EH (cell line): Measurements from ENCODE around the gene HOXD3.

Experiments used
- DNase-seq: peaks from one replicate; pipeline ENCODE4 v3.0.0-alpha.2; 2015; ENCODE audit warnings: low read depth

Gene HOXD3

DNA sequence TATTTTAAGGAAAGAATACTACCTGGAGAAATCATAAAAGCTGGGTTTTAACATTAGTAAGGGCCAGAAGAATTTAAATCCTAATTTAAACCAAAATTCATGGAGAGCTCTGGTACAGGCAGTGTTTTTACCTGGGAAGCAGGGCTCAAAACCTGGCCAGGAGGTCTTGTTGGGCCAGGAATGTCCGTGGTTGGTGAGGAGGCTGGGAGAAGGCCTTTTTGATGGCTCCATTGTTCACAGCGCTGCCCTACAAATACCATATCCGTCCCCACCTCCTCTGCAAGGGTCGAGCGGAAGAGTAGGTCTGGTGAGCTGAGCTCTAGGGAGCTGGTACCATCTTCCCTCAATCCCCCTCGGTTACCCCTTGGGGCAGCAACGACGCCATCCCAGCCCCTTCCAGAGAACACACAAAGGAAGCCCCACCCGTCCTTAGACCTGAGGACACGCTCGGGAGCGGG, 20.5 kb downstream of the HOXD3 start:
- no peak for DNase-seq

DNA sequence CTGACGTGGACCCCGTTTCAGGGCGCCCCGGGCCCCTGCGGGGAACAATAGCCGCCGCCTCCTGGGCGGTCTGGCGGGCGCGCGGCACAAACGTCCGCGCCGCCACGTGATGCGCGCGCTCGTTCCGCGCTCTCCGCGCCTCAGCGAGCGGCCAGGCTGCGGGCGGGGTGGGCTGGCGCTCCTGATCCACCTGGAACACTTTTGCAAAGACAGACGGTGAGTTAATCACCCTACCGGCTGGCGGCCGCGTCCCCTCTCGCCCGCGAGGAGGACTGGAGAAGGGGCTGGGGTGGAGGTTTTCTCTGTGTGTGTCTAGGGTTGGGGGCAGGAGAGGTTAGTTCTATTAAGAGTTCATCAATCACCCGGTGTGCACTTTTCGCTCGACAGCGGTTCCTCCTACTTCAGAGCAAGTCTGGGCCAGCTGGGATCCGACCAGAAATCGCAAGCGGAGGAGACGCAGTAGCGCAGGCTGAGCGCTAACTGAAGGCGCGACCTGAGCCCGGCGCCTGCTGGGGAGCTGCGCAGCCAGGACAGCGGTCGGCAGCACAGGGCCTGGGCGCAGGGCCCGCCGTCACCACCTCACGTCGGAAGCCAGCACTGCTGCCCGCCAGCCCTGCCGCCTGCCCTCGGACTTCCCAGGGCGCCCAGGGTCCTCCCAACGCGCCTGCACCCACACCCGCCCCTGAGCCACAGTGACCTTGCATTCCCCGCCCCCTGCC, 21.1 kb downstream of the HOXD3 start:
- DNase-seq, result no peak

DNA sequence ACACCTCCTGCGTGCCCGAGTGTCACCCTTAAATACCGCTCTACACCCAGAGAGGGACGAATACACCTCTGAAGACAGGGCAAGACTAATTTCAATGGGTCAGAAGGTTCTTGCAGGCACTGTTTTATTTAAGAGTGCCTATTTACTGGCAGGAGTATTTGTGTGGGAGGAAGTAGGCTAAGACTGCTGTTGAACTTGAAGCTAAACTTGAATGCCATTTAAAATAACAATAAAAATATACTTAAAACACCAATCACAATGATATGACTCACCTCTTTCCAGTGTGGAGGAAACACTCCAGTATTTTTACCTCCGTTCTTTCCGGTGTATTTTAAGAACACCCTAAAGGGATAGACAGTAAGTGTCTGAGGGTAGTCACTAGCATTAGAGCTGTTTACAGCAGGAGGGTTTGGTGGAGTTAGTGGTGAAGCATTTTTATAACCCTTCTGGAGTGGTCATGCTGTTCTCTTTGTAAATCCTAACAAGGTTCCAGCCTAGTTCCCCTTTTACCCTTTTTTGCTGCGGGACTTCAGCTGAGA, 21.7 kb downstream of the HOXD3 start:
- DNase-seq, result no peak

DNA sequence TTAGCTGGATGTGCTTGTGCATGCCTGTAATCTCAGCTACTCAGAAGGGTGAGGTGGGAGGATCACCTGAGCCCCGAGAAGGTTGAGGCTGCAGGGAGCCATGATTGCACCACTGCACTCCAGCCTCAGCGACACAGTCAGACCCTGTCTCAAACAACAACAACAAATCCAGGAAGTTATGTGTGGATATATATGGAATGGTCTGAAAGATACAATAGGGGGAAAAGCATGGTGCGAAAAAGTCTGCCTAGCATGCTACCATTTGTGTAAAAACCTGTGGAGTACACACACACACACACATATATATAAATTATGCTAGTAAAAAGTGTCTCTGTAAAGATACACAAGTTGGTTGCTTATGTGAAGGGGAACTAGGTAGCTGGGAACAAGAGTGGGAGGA, 24.4 kb downstream of the HOXD3 start:
- DNase-seq, result no peak

DNA sequence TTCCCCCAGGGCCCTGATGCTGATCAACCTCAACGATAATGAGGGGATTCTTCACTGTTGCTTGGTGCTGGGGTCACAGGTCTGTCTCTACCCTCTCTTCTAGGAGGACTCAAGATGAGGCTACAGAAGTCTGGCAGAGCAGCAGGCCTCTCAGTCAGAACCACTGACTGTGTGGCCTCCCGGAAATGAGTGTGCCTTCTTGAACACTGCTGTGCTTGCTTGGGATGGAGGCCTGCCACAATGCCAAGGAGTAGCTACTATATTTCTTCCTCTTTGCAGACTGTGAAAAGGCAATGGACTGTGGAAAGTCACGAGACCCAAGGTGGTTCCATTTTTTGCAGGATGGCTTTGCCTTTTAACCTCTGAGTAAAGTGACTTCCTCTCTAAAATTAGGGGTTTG, 25.6 kb downstream of the HOXD3 start:
- DNase-seq, result no peak

DNA sequence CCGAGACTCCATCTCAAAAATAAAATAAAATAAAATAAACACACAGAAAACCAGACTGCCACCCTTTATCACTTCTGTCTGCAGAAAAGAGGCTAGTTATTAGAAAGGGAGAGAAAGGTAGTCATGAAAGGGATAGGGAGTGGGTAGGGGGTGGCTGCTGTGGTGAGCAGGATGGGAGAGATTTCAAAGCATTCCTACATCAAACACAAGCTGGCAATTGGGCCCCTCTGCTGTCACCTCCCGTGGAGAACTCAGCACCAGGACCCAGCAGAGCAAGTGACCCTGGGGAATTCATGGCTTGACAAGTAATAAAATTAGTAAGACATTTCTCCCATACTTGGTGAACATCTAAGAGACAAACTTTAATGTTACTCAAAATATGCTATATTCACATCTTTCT, 27.6 kb downstream of the HOXD3 start:
- DNase-seq, result no peak

DNA sequence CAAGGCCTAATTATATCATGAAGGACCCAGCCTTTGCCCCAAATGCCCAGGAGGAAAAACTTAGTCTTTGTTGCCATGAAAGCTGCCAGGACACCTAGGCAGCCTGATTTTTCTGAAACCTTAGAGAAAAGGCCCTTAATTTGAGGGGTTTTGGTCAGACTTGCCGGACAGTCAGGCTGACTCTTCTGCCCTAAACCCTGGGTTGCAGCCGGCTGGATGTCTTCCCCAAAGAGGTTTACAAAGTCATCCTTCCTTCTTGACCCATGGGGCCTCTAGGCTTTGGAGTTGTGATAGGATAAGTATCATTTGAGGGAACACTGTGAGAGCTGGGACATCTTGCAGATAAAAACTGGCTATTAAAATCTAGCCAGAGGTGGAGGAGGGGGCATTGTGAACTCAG, 28.9 kb downstream of the HOXD3 start:
- DNase-seq, result no peak

DNA sequence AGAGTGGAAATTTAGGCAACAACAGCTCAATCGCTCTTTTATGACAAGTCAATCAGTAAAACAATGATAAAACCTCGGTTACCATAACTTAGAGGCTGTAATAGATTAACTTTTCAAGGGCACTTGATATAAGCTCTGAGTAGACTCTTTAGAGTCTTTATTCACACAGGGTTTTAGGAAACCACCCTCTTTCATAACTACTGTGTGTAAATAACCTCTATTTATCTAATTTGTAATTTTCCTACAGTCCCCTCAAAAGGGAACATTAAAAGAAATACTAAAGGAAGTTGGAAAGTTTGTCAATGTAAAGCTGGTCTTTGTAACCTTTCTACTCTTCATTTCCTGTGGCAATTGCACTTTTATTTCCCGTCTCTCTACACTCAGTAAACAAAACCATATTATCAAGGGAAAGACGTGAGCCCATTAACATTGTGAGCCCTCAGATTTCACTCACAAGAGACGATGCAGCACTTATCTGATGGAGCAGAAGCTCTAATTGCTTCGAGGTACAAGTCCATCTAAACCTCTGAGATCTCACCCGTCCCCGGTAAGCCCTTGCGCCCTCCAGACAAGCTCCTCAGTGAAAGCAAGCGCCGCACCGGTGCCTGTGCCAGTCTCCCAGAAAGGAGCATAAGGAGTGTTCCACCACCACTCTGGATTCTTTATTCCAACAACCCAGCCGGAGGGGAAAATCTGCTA, 30.2 kb downstream of the HOXD3 start:
- peak; percentile 7 for DNase-seq

DNA sequence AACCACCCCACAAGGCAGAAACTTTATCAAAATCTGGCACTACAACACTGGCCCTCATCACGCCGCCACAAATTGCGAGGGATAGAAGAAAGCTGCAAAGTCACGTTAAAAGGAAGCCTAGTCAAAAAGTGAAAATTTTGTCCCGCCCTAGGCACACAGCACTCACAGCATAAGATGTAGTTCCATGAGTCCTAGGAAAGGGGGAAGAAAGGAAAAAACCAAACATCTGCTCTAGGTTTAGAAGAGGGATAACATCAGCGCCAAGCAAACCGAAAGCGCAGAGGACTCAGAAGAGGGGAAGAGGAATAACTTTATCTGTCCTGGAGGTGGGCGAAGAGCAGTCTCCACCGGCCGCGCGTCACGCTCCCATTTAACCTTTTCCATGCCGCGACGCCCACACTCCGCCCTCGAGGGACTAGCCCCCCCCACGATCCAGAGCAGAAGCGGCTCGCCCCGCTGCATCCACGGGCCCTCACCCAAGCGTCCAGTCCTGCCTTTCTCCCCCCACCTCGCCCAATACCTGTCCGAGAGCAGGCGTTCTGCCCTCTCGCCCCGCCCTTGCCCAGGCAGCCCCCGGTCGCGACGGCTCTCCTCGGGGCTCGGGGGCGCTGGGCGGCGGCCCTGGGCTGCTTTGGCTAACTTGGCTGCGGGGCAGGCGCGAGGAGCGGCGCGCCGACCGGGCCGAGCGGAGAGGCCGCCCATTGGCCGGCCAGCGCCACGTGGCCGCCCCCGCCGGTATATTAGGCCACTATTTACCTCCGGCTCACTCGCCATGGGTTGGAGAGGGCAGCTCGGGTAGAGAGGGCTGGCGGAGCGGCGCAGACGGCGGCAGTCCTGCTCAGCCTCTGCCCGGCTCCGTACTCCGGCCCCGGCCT, 31.0 kb downstream of the HOXD3 start, which contains the start of gene HOXD1:
Gene HOXD1, plus strand, starts transcription at position 770 of the 875 bp plus-strand sequence. CDS start 134 bp downstream, outside the sequence.
- DNase-seq, result peak; percentile 8

DNA sequence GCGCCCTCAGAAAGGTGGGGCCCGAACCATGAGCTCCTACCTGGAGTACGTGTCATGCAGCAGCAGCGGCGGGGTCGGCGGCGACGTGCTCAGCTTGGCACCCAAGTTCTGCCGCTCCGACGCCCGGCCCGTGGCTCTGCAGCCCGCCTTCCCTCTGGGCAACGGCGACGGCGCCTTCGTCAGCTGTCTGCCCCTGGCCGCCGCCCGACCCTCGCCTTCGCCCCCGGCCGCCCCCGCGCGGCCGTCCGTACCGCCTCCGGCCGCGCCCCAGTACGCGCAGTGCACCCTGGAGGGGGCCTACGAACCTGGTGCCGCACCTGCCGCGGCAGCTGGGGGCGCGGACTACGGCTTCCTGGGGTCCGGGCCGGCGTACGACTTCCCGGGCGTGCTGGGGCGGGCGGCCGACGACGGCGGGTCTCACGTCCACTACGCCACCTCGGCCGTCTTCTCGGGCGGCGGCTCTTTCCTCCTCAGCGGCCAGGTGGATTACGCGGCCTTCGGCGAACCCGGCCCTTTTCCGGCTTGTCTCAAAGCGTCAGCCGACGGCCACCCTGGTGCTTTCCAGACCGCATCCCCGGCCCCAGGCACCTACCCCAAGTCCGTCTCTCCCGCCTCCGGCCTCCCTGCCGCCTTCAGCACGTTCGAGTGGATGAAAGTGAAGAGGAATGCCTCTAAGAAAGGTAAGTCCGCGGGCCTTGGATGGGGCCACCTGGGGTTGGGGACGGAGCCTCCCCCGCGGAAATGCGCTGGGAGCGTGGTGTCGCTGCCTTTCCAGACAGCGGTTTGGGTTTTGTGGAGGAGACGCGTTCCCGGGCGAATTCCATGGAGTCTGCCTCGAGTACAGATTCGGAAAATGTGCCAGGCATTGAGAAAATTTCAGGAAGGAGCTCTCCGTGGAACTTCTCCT, 31.9 kb downstream of the HOXD3 start:
- DNase-seq, result no peak

DNA sequence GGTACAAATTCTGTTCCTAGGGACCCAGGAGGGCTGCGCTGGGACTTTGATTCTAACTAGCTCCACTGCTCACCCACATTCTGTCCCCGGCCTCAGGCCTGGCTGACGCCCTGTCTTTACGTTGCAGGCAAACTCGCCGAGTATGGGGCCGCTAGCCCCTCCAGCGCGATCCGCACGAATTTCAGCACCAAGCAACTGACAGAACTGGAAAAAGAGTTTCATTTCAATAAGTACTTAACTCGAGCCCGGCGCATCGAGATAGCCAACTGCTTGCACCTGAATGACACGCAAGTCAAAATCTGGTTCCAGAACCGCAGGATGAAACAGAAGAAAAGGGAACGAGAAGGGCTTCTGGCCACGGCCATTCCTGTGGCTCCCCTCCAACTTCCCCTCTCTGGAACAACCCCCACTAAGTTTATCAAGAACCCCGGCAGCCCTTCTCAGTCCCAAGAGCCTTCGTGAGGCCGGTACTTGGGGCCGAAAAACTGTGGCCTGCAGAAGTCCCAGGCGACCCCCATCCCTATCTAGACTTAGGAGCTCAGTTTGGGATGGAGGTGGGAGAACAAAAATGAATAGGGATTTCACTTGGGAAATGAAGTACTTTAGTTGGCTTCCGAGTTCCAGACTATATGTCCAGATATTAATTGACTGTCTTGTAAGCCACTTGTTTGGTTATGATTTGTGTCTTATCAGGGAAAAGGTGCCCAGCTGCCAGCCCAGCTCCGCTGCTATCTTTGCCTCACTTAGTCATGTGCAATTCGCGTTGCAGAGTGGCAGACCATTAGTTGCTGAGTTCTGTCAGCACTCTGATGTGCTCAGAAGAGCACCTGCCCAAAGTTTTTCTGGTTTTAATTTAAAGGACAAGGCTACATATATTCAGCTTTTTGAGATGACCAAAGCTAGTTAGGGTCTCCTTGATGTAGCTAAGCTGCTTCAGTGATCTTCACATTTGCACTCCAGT, 32.9 kb downstream of the HOXD3 start:
- DNase-seq, result no peak

DNA sequence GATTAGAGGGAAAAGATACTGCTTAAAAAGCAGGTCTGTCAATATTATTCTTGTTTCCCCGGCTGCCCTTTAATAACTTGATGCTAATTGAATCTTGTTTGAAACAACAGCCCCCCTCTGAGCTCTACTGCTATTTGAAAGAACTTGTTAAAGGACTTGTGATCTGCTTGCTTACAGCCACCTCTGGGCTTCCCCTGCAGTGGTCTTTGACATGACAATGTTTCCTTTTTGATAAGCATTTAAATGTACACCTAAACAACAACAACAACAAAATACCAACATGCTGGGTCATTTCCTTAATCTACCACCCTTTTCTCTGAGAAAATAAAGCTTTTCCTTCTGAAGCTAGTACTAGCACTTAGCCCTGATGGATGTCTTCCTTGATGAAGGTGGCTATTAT, 35.2 kb downstream of the HOXD3 start:
- no peak for DNase-seq

DNA sequence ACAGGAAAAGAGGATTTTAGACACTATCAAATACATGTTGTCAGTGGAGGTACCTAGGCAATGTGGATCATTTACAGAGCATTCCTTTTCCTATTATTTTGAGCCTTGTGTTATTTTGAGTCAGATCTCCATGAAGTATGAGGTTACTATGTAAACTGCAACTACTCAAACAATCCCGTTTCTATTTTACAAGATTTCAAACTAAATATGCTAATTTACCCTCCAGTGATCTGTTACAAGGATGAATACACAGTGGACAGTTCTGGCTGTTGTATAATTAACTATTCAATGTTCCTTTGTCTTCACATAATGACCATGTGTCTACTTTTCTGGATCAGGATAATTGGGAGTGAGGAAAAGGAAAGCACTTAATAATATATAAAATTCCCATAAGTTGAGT, 35.9 kb downstream of the HOXD3 start:
- DNase-seq, result no peak

DNA sequence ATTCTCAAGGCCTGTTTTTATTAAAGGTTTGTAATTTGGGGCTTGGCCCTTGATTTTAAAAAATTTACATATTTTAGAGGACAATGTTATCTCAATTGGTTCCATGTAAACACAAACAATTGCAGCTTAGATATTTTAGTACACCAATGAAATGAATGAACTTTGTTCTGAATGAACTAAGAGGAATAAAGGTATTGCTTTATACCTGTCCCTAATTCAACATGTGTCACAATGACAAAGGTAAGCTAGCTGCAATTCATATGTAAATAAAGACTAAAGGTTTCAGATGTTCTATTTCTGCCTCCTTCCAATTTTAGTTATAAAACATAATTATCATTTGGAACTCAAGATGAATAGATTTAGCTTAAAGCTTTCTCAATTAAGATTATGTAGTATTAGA, 42.8 kb downstream of the HOXD3 start:
- no peak for DNase-seq

DNA sequence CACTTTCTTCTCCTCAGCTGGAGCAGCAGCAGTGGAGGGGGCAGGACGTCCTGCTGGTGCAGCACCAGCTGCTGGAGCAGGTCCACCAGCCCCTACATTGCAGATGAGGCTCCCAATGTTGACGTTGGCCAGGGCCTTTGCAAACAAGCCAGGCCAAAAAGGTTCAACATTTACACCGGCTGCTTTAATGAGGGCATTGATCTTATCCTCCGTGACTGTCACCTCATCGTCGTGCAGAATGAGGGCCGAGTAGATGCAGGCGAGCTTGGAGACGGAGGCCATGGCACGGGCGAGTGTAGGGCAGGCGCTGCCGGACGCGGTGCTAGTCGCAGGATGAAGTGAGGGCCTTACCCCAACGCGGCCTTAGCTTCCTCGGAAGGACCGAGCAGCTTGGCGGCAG, 43.9 kb downstream of the HOXD3 start:
- DNase-seq, result no peak

DNA sequence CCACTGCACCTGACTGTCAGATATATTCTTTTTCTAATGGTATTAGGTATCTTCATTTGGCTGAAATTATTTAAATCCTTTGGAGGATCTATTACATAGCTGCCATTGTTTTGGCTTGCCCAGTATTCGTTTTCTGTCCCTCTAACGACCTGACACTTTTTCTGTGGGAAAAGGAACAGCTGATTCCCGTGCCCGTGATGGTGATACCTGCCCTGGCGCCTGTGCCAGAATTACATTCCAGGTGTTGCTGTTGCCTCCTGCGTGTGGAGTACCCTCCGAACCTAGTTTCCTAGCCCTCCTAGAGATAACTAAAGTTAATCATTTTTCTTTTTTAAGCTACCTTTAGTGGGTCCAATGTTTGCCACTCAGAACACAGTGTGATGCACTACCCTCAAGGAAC, 45.4 kb downstream of the HOXD3 start:
- DNase-seq, result no peak

DNA sequence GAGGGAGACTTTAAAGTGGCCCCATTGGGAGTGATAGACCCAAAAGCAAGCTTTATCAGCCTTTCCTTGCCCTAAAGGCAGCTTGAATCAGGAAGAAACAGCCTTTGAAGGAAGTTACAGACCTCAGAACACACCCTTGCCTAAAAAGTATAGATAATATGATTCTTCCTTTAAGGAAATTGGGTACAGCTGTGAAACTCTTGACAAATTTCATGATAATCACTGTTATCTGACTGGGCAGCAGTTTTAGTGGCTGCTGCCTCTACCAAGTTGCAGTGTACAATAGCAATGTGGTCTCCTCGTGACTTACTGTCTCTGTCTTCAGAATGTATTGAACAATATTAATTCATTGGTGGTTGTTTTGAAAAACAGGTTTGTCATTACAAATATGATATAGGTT, 48.0 kb downstream of the HOXD3 start:
- DNase-seq, result no peak

DNA sequence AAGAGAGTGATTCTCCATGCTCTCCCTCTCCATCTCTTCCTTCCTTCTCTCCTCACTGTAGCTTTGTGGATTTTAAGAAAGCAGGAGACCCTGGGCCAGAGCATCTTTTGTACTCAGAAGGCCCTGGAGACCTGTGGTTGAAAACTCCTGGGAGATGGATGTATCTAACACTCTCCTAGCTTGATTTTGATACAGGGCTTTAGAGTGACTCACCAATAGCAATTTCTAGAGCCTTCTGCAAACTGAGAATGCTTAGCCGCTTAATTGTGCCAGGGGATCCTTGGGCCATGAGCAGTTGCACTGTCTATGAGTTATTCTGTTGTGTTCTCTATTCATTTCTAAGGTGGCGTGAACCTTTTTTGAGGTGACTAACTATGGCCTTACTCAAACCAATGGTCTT, 49.0 kb downstream of the HOXD3 start:
- no peak for DNase-seq

DNA sequence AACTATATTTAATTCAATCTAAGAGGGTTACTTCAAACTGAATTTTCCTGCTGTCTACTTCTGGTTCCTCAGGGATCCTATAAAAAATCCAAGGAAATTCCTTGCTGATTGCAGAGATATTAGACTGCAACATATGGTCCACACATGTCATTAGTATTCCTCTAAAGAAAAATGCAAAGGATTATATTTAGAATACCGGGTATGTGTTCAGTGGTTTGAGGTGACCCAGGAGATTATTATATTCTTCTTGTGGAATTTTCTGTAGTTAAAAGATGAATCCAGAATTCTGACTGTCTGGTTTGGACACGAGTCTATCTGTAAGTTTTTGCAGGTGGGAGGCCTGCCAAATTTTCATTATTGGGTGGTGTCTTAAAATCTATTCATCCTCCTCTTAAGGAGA, 49.6 kb downstream of the HOXD3 start:
- DNase-seq, result peak; percentile 10

DNA sequence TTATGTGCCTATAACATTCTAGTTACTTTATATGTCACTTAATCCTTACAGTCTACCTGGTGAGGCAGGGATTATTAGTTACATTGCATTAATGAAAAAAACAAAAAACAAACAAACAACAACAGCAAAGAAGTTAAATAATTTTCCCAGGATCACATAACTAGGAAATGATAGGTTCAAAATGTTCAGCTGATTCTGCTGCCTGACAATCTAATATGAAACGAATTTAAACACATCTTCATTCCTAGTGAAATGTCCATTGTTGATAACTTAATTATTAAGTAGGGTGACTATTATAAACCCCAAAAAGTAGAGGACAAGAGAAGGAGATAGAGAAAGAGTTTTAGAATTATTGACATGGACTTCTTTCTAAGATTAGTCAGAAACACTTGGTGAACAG, 54.0 kb downstream of the HOXD3 start:
- no peak for DNase-seq
